ENCODE results near the gene AKT2. TPM values are rescaled to one million over a fixed set of nuclear protein-coding genes. Genes with fewer than 3 reads are reported as not detected.

AKT2 gene
- polyA plus RNA-seq, 2 donors = 51.9 to 56.0 TPM

GRCh38 chr19:40256512-40256911 is 28.6 kb downstream of the AKT2 start:
- Histone ChIP-seq H3K4me1 (ENCODE audit: control insufficient read depth in 2 of 2, insufficient read depth in 2 of 2, low read length in 1 of 2) (peaks cover 7 to 8% of the 10 kb centered on the region in 2 donors), H3K4me3 (ENCODE audit: low read depth in 1 of 2, low read length in 2 of 2) (no peak overlapping the region), H3K27me3 (ENCODE audit: control insufficient read depth in 1 of 2, insufficient read depth in 2 of 2, low read length in 2 of 2) (no peaks in the 10 kb centered on the region), H3K9me3 (ENCODE audit: control insufficient read depth in 2 of 2, insufficient read depth in 1 of 2, low read depth in 1 of 2, low read length in 1 of 2) (no peaks in the 10 kb centered on the region), H3K27ac (ENCODE audit: low read depth in 2 of 2, low read length in 1 of 2) (peak overlapping the region in 1 of 2 donors; percentile 22), H3K36me3 (ENCODE audit: control insufficient read depth in 2 of 2, insufficient read depth in 2 of 2, low read length in 1 of 2) (peaks cover 17 to 28% of the 10 kb centered on the region in 2 donors)
- WGBS, 2 donors = 88 to 93% methylated on average over 8 of the region's 8 CpGs

GRCh38 chr19:40255619-40256166 is 29.5 kb downstream of the AKT2 start:
- WGBS, 2 donors = 75 to 86% methylated on average over 3 of the region's 3 CpGs
- no peaks in the 10 kb centered on the region for H3K9me3 ChIP-seq (ENCODE audit: control insufficient read depth in 2 of 2, insufficient read depth in 1 of 2, low read depth in 1 of 2, low read length in 1 of 2)
- H3K36me3 ChIP-seq (ENCODE audit: control insufficient read depth in 2 of 2, insufficient read depth in 2 of 2, low read length in 1 of 2) = peaks cover 17 to 31% of the 10 kb centered on the region in 2 donors
- H3K27me3 ChIP-seq (ENCODE audit: control insufficient read depth in 1 of 2, insufficient read depth in 2 of 2, low read length in 2 of 2) = no peaks in the 10 kb centered on the region
- H3K4me3 ChIP-seq (ENCODE audit: low read depth in 1 of 2, low read length in 2 of 2) = no peak overlapping the region
- H3K27ac ChIP-seq (ENCODE audit: low read depth in 2 of 2, low read length in 1 of 2) = no peak overlapping the region
- peaks cover 7 to 8% of the 10 kb centered on the region in 2 donors for H3K4me1 ChIP-seq (ENCODE audit: control insufficient read depth in 2 of 2, insufficient read depth in 2 of 2, low read length in 1 of 2)

GRCh38 chr19:40254714-40255418 is 30.3 kb downstream of the AKT2 start:
- Histone ChIP-seq H3K27ac (ENCODE audit: low read depth in 2 of 2, low read length in 1 of 2) (no peak overlapping the region), H3K27me3 (ENCODE audit: control insufficient read depth in 1 of 2, insufficient read depth in 2 of 2, low read length in 2 of 2) (no peaks in the 10 kb centered on the region), H3K4me1 (ENCODE audit: control insufficient read depth in 2 of 2, insufficient read depth in 2 of 2, low read length in 1 of 2) (peaks cover 7 to 8% of the 10 kb centered on the region in 2 donors), H3K9me3 (ENCODE audit: control insufficient read depth in 2 of 2, insufficient read depth in 1 of 2, low read depth in 1 of 2, low read length in 1 of 2) (no peaks in the 10 kb centered on the region), H3K36me3 (ENCODE audit: control insufficient read depth in 2 of 2, insufficient read depth in 2 of 2, low read length in 1 of 2) (peaks cover 17 to 33% of the 10 kb centered on the region in 2 donors), H3K4me3 (ENCODE audit: low read depth in 1 of 2, low read length in 2 of 2) (no peak overlapping the region)
- 86 to 94% methylated on average over 16 of the region's 16 CpGs for WGBS, 2 donors

- Histone ChIP-seq H3K27ac (ENCODE audit: low read depth in 2 of 2, low read length in 1 of 2) (no peak overlapping the region), H3K36me3 (ENCODE audit: control insufficient read depth in 2 of 2, insufficient read depth in 2 of 2, low read length in 1 of 2) (peaks cover 23 to 40% of the 10 kb centered on the region in 2 donors), H3K4me3 (ENCODE audit: low read depth in 1 of 2, low read length in 2 of 2) (no peak overlapping the region), H3K27me3 (ENCODE audit: control insufficient read depth in 1 of 2, insufficient read depth in 2 of 2, low read length in 2 of 2) (no peaks in the 10 kb centered on the region), H3K4me1 (ENCODE audit: control insufficient read depth in 2 of 2, insufficient read depth in 2 of 2, low read length in 1 of 2) (peaks cover 7 to 8% of the 10 kb centered on the region in 2 donors), H3K9me3 (ENCODE audit: control insufficient read depth in 2 of 2, insufficient read depth in 1 of 2, low read depth in 1 of 2, low read length in 1 of 2) (no peaks in the 10 kb centered on the region)
- 48 to 63% methylated on average over 8 of the region's 8 CpGs for WGBS, 2 donors
Measured at GRCh38 chr19:40253611-40254092, 31.5 kb downstream of the AKT2 start.

GRCh38 chr19:40252395-40252794 is 32.8 kb downstream of the AKT2 start:
- H3K27ac ChIP-seq (ENCODE audit: low read depth in 2 of 2, low read length in 1 of 2) = no peak overlapping the region
- peaks cover 29 to 48% of the 10 kb centered on the region in 2 donors for H3K36me3 ChIP-seq (ENCODE audit: control insufficient read depth in 2 of 2, insufficient read depth in 2 of 2, low read length in 1 of 2)
- H3K9me3 ChIP-seq (ENCODE audit: control insufficient read depth in 2 of 2, insufficient read depth in 1 of 2, low read depth in 1 of 2, low read length in 1 of 2) = no peaks in the 10 kb centered on the region
- H3K4me1 ChIP-seq (ENCODE audit: control insufficient read depth in 2 of 2, insufficient read depth in 2 of 2, low read length in 1 of 2) = peaks cover 7 to 8% of the 10 kb centered on the region in 2 donors
- H3K27me3 ChIP-seq (ENCODE audit: control insufficient read depth in 1 of 2, insufficient read depth in 2 of 2, low read length in 2 of 2) = no peaks in the 10 kb centered on the region
- H3K4me3 ChIP-seq (ENCODE audit: low read depth in 1 of 2, low read length in 2 of 2) = no peak overlapping the region
- 50 to 55% methylated on average over 7 of the region's 7 CpGs for WGBS, 2 donors

GRCh38 chr19:40251991-40252390 is 33.2 kb downstream of the AKT2 start:
- H3K27ac ChIP-seq (ENCODE audit: low read depth in 2 of 2, low read length in 1 of 2) = no peak overlapping the region
- H3K9me3 ChIP-seq (ENCODE audit: control insufficient read depth in 2 of 2, insufficient read depth in 1 of 2, low read depth in 1 of 2, low read length in 1 of 2) = no peaks in the 10 kb centered on the region
- H3K27me3 ChIP-seq (ENCODE audit: control insufficient read depth in 1 of 2, insufficient read depth in 2 of 2, low read length in 2 of 2) = no peaks in the 10 kb centered on the region
- H3K36me3 ChIP-seq (ENCODE audit: control insufficient read depth in 2 of 2, insufficient read depth in 2 of 2, low read length in 1 of 2) = peaks cover 29 to 48% of the 10 kb centered on the region in 2 donors
- peaks cover 3 to 4% of the 10 kb centered on the region in 2 donors for H3K4me1 ChIP-seq (ENCODE audit: control insufficient read depth in 2 of 2, insufficient read depth in 2 of 2, low read length in 1 of 2)
- 73 to 79% methylated on average over 4 of the region's 4 CpGs for WGBS, 2 donors
- H3K4me3 ChIP-seq (ENCODE audit: low read depth in 1 of 2, low read length in 2 of 2) = no peak overlapping the region

GRCh38 chr19:40251244-40251643 is 33.9 kb downstream of the AKT2 start:
- H3K4me1 ChIP-seq (ENCODE audit: control insufficient read depth in 2 of 2, insufficient read depth in 2 of 2, low read length in 1 of 2) = no peaks in the 10 kb centered on the region

GRCh38 chr19:40249781-40250180 is 35.4 kb downstream of the AKT2 start:
- H3K27me3 ChIP-seq (ENCODE audit: control insufficient read depth in 1 of 2, insufficient read depth in 2 of 2, low read length in 2 of 2) = no peaks in the 10 kb centered on the region
- 83 to 86% methylated on average over 11 of the region's 11 CpGs for WGBS, 2 donors
- H3K4me3 ChIP-seq (ENCODE audit: low read depth in 1 of 2, low read length in 2 of 2) = no peak overlapping the region
- peaks cover 14 to 27% of the 10 kb centered on the region in 2 donors for H3K36me3 ChIP-seq (ENCODE audit: control insufficient read depth in 2 of 2, insufficient read depth in 2 of 2, low read length in 1 of 2)
- H3K9me3 ChIP-seq (ENCODE audit: control insufficient read depth in 2 of 2, insufficient read depth in 1 of 2, low read depth in 1 of 2, low read length in 1 of 2) = no peaks in the 10 kb centered on the region
- H3K4me1 ChIP-seq (ENCODE audit: control insufficient read depth in 2 of 2, insufficient read depth in 2 of 2, low read length in 1 of 2) = peaks cover 0 to 3% of the 10 kb centered on the region in 2 donors
- H3K27ac ChIP-seq (ENCODE audit: low read depth in 2 of 2, low read length in 1 of 2) = no peak overlapping the region

More at GRCh38 chr19:40251244-40251643, 33.9 kb downstream of the AKT2 start:
- Histone ChIP-seq H3K27me3 (ENCODE audit: control insufficient read depth in 1 of 2, insufficient read depth in 2 of 2, low read length in 2 of 2) (no peaks in the 10 kb centered on the region), H3K36me3 (ENCODE audit: control insufficient read depth in 2 of 2, insufficient read depth in 2 of 2, low read length in 1 of 2) (peaks cover 27 to 41% of the 10 kb centered on the region in 2 donors), H3K27ac (ENCODE audit: low read depth in 2 of 2, low read length in 1 of 2) (no peak overlapping the region), H3K4me3 (ENCODE audit: low read depth in 1 of 2, low read length in 2 of 2) (no peak overlapping the region), H3K9me3 (ENCODE audit: control insufficient read depth in 2 of 2, insufficient read depth in 1 of 2, low read depth in 1 of 2, low read length in 1 of 2) (no peaks in the 10 kb centered on the region)

GRCh38 chr19:40249201-40249600 is 35.9 kb downstream of the AKT2 start:
- H3K4me3 ChIP-seq (ENCODE audit: low read depth in 1 of 2, low read length in 2 of 2) = no peak overlapping the region
- H3K36me3 ChIP-seq (ENCODE audit: control insufficient read depth in 2 of 2, insufficient read depth in 2 of 2, low read length in 1 of 2) = peaks cover 12 to 25% of the 10 kb centered on the region in 2 donors
- WGBS, 2 donors = 79% methylated on average over 10 of the region's 10 CpGs

More at GRCh38 chr19:40249201-40249600, 35.9 kb downstream of the AKT2 start:
- Histone ChIP-seq H3K9me3 (ENCODE audit: control insufficient read depth in 2 of 2, insufficient read depth in 1 of 2, low read depth in 1 of 2, low read length in 1 of 2) (no peaks in the 10 kb centered on the region), H3K27ac (ENCODE audit: low read depth in 2 of 2, low read length in 1 of 2) (no peak overlapping the region), H3K4me1 (ENCODE audit: control insufficient read depth in 2 of 2, insufficient read depth in 2 of 2, low read length in 1 of 2) (peaks cover 0 to 3% of the 10 kb centered on the region in 2 donors), H3K27me3 (ENCODE audit: control insufficient read depth in 1 of 2, insufficient read depth in 2 of 2, low read length in 2 of 2) (no peaks in the 10 kb centered on the region)
